Vagina (tissue), 2 donors: ENCODE results near the gene CREM.

Experiments used
- CTCF ChIP-seq, 3 experiments: fragments of 450-650 bp in 2 of 3; fragments of 200-600 bp in 1 of 3; sonication (generic) in 1 of 3; IDR thresholded peaks; one replicate each; pipeline ENCODE4 v1.5.1; 2017 to 2019; ENCODE audit warnings: antibody characterized with exemption in 3 of 3, mild to moderate bottlenecking in 2 of 3, moderate library complexity in 2 of 3
- POLR2A ChIP-seq, 2 donors: fragments of 450-650 bp; IDR thresholded peaks; one replicate each; pipeline ENCODE4 v1.6.1; 2017; ENCODE audit warnings: antibody characterized with exemption in 2 of 2, mild to moderate bottlenecking in 2 of 2, moderate library complexity in 2 of 2
- POLR2AphosphoS5 ChIP-seq, 2 donors: sonication (generic); formaldehyde crosslinking; IDR thresholded peaks; one replicate each; pipeline ENCODE4 v1.9.0; 2017; ENCODE audit warnings: antibody characterized with exemption in 2 of 2, mild to moderate bottlenecking in 2 of 2, low read depth in 1 of 2; ENCODE audit not compliant: insufficient read depth in 1 of 2

DNA sequence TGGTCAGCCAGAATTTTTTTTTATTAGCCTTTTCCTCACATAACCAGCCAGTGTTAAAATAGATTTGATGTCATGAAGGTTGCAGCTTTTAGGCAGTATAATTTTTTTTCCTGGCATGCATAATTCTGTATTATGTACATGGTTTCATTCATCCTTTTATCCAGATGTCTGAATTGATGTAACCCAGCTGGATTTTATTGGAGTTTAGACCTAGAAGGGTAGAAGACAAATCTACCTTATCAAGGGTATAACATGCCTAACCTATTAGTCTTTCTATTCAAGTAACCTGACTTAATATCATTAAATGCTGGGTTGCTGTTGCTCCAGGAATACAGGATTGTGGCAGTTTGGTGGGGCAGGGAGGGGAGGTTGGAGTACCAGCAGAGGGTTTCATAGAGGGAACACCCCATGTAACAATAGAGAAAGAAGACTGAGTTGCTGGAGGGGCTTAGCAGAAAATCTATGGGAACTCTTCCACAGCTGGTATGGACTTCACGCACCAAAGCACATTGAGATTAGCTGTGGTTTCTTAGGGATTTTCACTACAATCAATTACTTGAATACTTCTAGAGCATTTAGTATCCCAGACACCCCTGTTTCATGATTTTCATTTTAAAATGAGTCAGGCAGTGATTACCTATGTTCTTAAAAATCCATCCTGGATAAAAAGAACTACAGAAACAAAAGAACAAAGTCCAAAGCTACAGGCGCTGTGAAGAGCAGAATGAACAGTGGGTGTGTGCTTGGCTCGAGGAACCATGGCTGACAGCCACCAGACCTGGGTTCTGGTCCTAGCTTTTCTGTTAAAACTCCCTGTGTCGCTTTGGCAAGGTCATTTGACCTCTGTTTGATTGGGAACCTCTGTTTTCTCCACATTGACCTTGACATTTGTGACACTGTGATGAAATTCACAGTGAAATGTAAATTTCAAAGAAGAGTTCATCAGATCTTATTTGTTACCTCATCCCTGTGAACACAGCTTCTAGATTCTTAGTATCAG, 93.5 kb downstream of the CREM start:
- TF ChIP-seq POLR2AphosphoS5 (IDR thresholded peaks at IDR 0.05; ENCODE audit: insufficient read depth in 1 of 2, low read depth in 1 of 2) (no peak), CTCF (IDR thresholded peaks at IDR 0.05) (no peak), POLR2A (IDR thresholded peaks at IDR 0.05) (no peak)
